Measurements from ENCODE around the gene HTR3B.

HTR3B gene

GRCh38 chr11:113967361-113967760 lies 62.8 kb downstream of the HTR3B start:
- H3K9me3 ChIP-seq (ENCODE audit: severe bottlenecking): no peaks in the 10 kb centered on the region
- no peak for TF ChIP-seq CTCF (IDR thresholded peaks at IDR 0.05; ENCODE audit: low read depth, low read length)
- DNase-seq: no peak
- no peak overlapping the region for H3K27ac ChIP-seq
- no peaks in the 10 kb centered on the region for H3K27me3 ChIP-seq (ENCODE audit: insufficient read depth, low read depth, severe bottlenecking)
- H3K4me3 ChIP-seq (ENCODE audit: low read depth, low read length): no peak overlapping the region
- H3K36me3 ChIP-seq: no peaks in the 10 kb centered on the region

- no peaks in the 10 kb centered on the region for H3K27me3 ChIP-seq (ENCODE audit: insufficient read depth, low read depth, severe bottlenecking)
- peak overlapping the region; percentile 81 for H3K27ac ChIP-seq
- H3K36me3 ChIP-seq: no peaks in the 10 kb centered on the region
- peak overlapping the region; percentile 20 for H3K4me3 ChIP-seq (ENCODE audit: low read depth, low read length)
- DNase-seq: peak; percentile 76
- H3K9me3 ChIP-seq (ENCODE audit: severe bottlenecking): no peaks in the 10 kb centered on the region
- TF ChIP-seq CTCF (IDR thresholded peaks at IDR 0.05; ENCODE audit: low read depth, low read length): no peak
Measured at GRCh38 chr11:113971506-113972195, 67.1 kb downstream of the HTR3B start.

- H3K27ac ChIP-seq: peak within 1 kb of the TSS; percentile 81
- DNase-seq: peak; percentile 86
- H3K4me3 ChIP-seq (ENCODE audit: low read depth, low read length): peak within 1 kb of the TSS; percentile 29
- no peaks in the 10 kb centered on the region for H3K36me3 ChIP-seq
- no peaks in the 10 kb centered on the region for H3K27me3 ChIP-seq (ENCODE audit: insufficient read depth, low read depth, severe bottlenecking)
- TF ChIP-seq CTCF (IDR thresholded peaks at IDR 0.05; ENCODE audit: low read depth, low read length): peak; percentile 55
- no peaks in the 10 kb centered on the region for H3K9me3 ChIP-seq (ENCODE audit: severe bottlenecking)
Measured at GRCh38 chr11:113974741-113975470, 70.3 kb downstream of the HTR3B start, which contains the start of gene HTR3A. HTR3A (plus strand) TSS chr11:113975108; CDS start chr11:113975326, 218 bp downstream.

- Histone ChIP-seq H3K27ac (no peak overlapping the region), H3K9me3 (ENCODE audit: severe bottlenecking) (no peaks in the 10 kb centered on the region), H3K4me3 (ENCODE audit: low read depth, low read length) (no peak overlapping the region), H3K27me3 (ENCODE audit: insufficient read depth, low read depth, severe bottlenecking) (no peaks in the 10 kb centered on the region), H3K36me3 (no peaks in the 10 kb centered on the region)
- TF ChIP-seq CTCF (IDR thresholded peaks at IDR 0.05; ENCODE audit: low read depth, low read length): no peak
- DNase-seq: no peak
Measured at GRCh38 chr11:113977071-113977490, 72.5 kb downstream of the HTR3B start.

GRCh38 chr11:113977701-113978100 lies 73.1 kb downstream of the HTR3B start:
- TF ChIP-seq CTCF (IDR thresholded peaks at IDR 0.05; ENCODE audit: low read depth, low read length): no peak
- Histone ChIP-seq H3K9me3 (ENCODE audit: severe bottlenecking) (no peaks in the 10 kb centered on the region), H3K27ac (no peak overlapping the region), H3K27me3 (ENCODE audit: insufficient read depth, low read depth, severe bottlenecking) (no peaks in the 10 kb centered on the region), H3K36me3 (no peaks in the 10 kb centered on the region), H3K4me3 (ENCODE audit: low read depth, low read length) (no peak overlapping the region)
- no peak for DNase-seq
